AG04449 (cell line): Measurements from ENCODE around the gene TMEM185B.

Experiments
- CTCF ChIA-PET: fragments of 350-600 bp; formaldehyde crosslinking; extraction: SDS; loops from one replicate; lab custom pipeline; 2021; ENCODE audit warnings: antibody characterized with exemption; lab: Yijun Ruan, JAX
- POLR2A ChIA-PET: fragments of 400-600, 350-600 bp; formaldehyde crosslinking; extraction: SDS; loops from one replicate; lab custom pipeline; 2020; ENCODE audit warnings: antibody characterized with exemption, inconsistent platforms; lab: Yijun Ruan, JAX
- DNase-seq: peaks from one replicate; pipeline ENCODE4 v3.0.0-alpha.2; 2010; ENCODE audit warnings: low read depth, low spot score
- H3K4me3 ChIP-seq: 2 replicates; pipeline ENCODE4 v1.5.1; 2011; ENCODE audit warnings: low read depth, mild to moderate bottlenecking, control low read depth, low read length
- TF ChIP-seq, protein P1 (sequence below): IDR thresholded peaks from one replicate; pipeline ENCODE4 v1.5.1; 2011; ENCODE audit warnings: mild to moderate bottlenecking, moderate library complexity, low read length, control low read depth, inconsistent platforms; ENCODE audit not compliant: insufficient read depth; ENCODE audit errors: missing control alignments

The TMEM185B gene

DNA sequence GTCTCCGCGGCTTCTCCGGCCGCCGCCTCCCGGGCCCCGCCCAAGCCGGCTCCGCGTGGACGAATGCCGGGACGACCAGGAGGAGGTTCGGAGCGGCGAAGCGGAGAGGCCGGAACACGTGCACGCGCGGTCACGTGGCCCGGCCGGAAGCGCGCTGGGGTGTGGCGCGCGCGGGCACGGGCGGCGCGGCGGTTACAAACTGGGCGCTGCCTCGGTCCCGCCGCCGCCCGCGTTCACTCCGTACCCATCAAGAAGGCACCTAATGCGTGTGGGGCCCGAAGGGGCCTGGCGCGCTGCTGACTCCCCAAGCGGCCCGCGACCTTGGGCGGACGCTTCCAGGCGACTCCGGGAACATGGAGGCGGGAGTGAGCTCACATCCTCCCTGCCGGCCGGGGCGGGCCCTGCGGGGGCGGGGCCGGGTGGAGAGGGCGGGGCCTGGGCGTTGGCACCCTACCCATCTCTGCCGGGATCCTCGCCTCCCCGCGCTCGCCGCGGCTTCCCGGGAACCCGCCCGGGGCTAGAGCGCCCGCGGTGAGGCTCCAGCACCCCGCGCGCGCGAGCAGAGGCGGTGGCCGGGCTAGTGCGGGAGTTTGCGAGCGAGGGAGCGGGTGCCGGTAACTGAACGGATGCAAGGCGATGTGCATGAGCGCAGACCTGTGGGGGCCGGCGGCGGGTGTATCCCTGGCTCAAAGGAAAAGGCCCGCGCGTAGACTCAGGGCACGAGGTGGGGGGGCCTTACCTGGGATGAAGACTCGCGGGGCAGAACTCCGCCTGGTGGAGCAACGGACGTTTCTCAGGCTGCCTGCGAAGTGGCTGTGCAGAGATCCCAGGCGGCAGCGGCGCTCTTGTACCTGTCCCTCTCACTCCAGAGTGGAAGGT lies at the start of gene TMEM185B:
TMEM185B (minus strand) TSS at position 367 of the 879 bp plus-strand sequence. CDS start 424 bp downstream, outside the sequence.
- CTCF ChIA-PET = interaction anchor here (1.1 to 1.6 kb wide), 2 partner anchors 9 to 90 kb away, joined by 3 to 4 read pairs; no protein-coding TSS in a partner anchor
- TF ChIP-seq, protein P1, sequence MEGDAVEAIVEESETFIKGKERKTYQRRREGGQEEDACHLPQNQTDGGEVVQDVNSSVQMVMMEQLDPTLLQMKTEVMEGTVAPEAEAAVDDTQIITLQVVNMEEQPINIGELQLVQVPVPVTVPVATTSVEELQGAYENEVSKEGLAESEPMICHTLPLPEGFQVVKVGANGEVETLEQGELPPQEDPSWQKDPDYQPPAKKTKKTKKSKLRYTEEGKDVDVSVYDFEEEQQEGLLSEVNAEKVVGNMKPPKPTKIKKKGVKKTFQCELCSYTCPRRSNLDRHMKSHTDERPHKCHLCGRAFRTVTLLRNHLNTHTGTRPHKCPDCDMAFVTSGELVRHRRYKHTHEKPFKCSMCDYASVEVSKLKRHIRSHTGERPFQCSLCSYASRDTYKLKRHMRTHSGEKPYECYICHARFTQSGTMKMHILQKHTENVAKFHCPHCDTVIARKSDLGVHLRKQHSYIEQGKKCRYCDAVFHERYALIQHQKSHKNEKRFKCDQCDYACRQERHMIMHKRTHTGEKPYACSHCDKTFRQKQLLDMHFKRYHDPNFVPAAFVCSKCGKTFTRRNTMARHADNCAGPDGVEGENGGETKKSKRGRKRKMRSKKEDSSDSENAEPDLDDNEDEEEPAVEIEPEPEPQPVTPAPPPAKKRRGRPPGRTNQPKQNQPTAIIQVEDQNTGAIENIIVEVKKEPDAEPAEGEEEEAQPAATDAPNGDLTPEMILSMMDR = peak; percentile 28
- POLR2A ChIA-PET = interaction anchor here (0.6 to 1.1 kb wide), 3 partner anchors 17 to 29 kb away, joined by 3 to 10 read pairs (median 3); partner anchors contain the start of gene RALB
- H3K4me3 ChIP-seq = peak within 1 kb of the TSS; percentile 71
- DNase-seq = no peak

DNA sequence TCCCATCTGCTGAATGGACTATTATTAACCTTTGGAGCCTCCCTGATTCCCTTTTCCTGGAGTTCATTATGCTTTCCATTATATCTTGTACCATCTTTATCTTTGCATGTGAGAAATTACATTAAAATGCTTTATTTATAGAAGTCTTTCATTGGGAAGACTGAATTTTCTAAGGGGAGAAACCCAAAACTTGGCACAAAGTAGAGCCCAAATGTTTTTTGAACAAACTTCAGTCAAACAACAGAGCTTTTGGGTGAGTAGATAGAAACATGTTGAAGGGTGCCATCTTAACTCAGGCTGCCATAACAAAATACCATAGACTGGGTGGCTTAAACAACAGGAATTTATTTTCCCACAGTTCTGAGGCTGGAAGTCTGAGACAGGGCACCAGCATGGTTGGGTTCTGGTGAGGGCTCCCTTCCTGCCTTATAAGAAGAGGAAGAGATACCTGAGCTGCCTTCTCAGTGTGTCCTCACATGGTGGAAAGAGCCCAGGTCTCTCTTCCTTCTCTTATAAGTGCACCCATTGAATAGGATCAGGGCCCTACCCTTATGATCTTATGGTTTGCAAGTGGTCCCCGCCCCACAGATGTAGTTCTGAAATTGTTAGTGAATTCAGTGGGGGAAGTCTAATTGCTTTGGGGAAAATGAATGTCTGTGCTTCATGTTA lies 48.6 kb upstream of the TMEM185B start:
- DNase-seq = no peak
- TF ChIP-seq, protein P1 = no peak
- H3K4me3 ChIP-seq = no peak overlapping the region
- POLR2A ChIA-PET = no interaction called here
- CTCF ChIA-PET = interaction anchor here (0.9 to 1.2 kb wide), 3 partner anchors 14 to 45 kb away, joined by 3 to 5 read pairs (median 3); no protein-coding TSS in a partner anchor

DNA sequence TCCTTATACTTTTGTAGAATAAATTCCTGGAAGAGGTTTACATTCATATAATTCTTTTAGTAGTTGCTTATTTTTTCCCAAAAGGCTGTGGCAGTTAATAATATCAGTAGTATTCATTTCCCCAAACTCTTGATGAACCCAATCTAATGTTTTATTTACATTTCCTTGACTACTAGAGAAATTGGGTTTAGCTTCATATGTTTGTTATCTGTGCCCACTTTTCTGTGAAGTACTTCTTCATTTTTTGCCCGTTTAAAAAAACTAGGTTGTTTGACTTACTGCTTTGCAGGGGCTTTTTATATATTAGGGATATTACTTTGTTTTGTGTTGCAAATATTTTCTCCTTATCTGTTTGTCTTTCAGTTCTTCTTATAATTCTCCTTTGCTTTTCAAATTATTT lies 46.6 kb upstream of the TMEM185B start:
- ChIA-PET CTCF (interaction anchor here (1.2 to 1.4 kb wide), 3 partner anchors 9 to 14 kb away, joined by 3 to 7 read pairs (median 3); no protein-coding TSS in a partner anchor), POLR2A (no interaction called here)
- TF ChIP-seq, protein P1 = no peak
- DNase-seq = no peak
- H3K4me3 ChIP-seq = no peak overlapping the region

DNA sequence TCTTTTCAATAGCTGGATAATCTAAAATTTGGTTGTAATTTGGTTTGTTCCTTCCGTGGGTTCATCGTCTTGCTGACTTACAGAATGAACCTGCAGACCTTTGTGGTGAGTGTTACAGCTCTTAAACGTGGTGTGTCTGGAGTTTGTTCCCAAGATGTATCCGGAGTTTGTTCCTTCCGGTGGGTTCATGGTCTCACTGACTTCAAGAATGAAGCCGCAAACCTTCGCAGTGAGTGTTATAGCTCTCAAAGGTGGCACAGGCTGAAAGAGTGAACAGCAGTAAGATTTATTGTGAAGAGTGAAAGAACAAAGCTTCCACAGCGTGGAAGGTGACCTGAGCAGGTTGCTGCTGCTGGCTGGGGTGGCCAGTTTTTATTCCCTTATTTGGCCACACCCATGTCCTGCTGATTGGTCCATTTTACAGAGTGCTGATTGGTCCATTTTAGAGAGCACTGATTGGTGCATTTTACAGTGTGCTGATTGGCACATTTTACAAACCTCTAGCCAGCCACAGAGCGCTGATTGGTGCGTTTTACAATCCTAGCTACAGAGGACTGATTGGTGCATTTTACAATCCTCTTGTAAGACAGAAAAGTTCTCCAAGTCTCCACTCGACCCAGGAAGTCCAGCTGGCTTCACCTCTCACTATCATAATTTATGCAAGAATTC lies 46.0 kb upstream of the TMEM185B start:
- POLR2A ChIA-PET = no interaction called here

DNA sequence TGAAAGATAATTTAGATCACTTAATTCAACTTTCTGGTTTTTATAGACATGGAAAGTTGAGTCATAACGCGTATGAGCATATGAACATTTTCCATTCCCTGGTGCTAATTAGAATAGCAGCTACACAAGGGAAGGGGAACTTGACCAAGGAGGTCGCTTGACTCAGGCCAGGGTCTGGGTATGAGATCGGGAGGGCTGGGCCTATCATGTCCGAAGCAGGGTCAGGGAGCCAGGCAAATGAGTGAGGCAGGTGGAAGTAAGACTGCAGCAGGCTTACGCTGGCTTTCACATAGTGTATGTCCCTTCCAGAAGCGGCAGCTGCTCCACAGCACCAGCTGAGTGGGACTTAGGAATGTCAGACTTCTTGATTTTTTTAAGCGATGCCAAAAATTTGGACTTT lies 44.1 kb upstream of the TMEM185B start:
- TF ChIP-seq, protein P1 = no peak
- H3K4me3 ChIP-seq = no peak overlapping the region
- no peak for DNase-seq
- ChIA-PET POLR2A (no interaction called here), CTCF (interaction anchor here (1.0 to 3.2 kb wide), 3 partner anchors 9 to 13 kb away, joined by 3 to 11 read pairs (median 4); no protein-coding TSS in a partner anchor)

More for the DNA sequence above, 46.0 kb upstream of the TMEM185B start:
- CTCF ChIA-PET = interaction anchor here (1.2 to 1.3 kb wide), 2 partner anchors 9 to 10 kb away, joined by 3 read pairs; no protein-coding TSS in a partner anchor
- DNase-seq = no peak
- TF ChIP-seq, protein P1 = no peak
- no peak overlapping the region for H3K4me3 ChIP-seq
